H1 (cell line): ENCODE results near the gene UGT1A7. TPM values are rescaled to one million over a fixed set of nuclear protein-coding genes. Genes with fewer than 3 reads are reported as not detected.
A peak's percentile ranks its signal among the peaks of the same experiment; 100 is the strongest.

Source experiments
- CTCF ChIA-PET: fragments of 300-600 bp; sonication (Branson Sonifier 250); formaldehyde crosslinking; loops from one replicate; lab custom pipeline; 2021; ENCODE audit not compliant: partially characterized antibody; lab: Charles Lee
- POLR2A ChIA-PET: fragments of 300-600 bp; sonication (Branson Sonifier 250); formaldehyde crosslinking; loops from one replicate; lab custom pipeline; 2021; ENCODE audit warnings: inconsistent platforms; ENCODE audit not compliant: partially characterized antibody; lab: Charles Lee
- DNase-seq, 2 experiments: peaks; one replicate each; pipeline versions ENCODE4 v3.0.0 to v3.0.0-alpha.2; 2010 to 2022; ENCODE audit warnings: low spot score in 2 of 2, low read depth in 1 of 2, mixed read lengths in 1 of 2
- FAIRE-seq: peaks from 2 replicates; lab custom pipeline; 2011; peaks lifted over from hg19 to GRCh38; lab: Jason Lieb, UNC
- H2AFZ ChIP-seq: 2 replicates; pipeline ENCODE4 v1.8.1; 2012; ENCODE audit warnings: low read length, inconsistent platforms
- H2AK5ac ChIP-seq: 2 replicates; pipeline ENCODE4 v1.6.1; 2013; ENCODE audit warnings: low read depth, low read length
- H2BK120ac ChIP-seq: replicated peaks from 2 replicates; pipeline ENCODE3; 2013; ENCODE audit warnings: low read depth, low read length, inconsistent platforms
- H2BK12ac ChIP-seq: 2 replicates; pipeline ENCODE4 v1.6.1; 2013; ENCODE audit warnings: low read depth, low read length
- H2BK15ac ChIP-seq: 2 replicates; pipeline ENCODE4 v1.6.1; 2013; ENCODE audit warnings: low read length
- H2BK20ac ChIP-seq: 2 replicates; pipeline ENCODE4 v1.6.1; 2013; ENCODE audit warnings: low read length
- H2BK5ac ChIP-seq: 2 replicates; pipeline ENCODE4 v1.6.1; 2013; ENCODE audit warnings: low read depth, low read length
- H3K14ac ChIP-seq: 2 replicates; pipeline ENCODE4 v1.6.1; 2013; ENCODE audit warnings: inconsistent platforms; ENCODE audit not compliant: insufficient read length
- H3K18ac ChIP-seq: 2 replicates; pipeline ENCODE4 v1.6.1; 2013; ENCODE audit warnings: low read length; ENCODE audit errors: extremely low read depth
- H3K23ac ChIP-seq: 2 replicates; pipeline ENCODE4 v1.6.1; 2013; ENCODE audit warnings: inconsistent platforms; ENCODE audit not compliant: insufficient read length
- H3K23me2 ChIP-seq: 2 replicates; pipeline ENCODE4 v1.6.1; 2013; ENCODE audit warnings: low read depth, low read length
- H3K27ac ChIP-seq: 2 replicates; pipeline ENCODE4 v1.6.1; 2011; ENCODE audit warnings: low read depth, low read length, inconsistent platforms
- H3K27me3 ChIP-seq, 4 experiments: replicated peaks in 1 of 4; 1 replicate in 1 of 4; 2 replicates in 3 of 4; pipeline versions ENCODE4 v1.6.1 to v1.8.1; 2011 to 2013; ENCODE audit warnings: low read length in 3 of 4, mild to moderate bottlenecking in 3 of 4, inconsistent platforms in 2 of 4, mixed read lengths in 2 of 4, moderate library complexity in 1 of 4; ENCODE audit not compliant: control insufficient read depth in 3 of 4, insufficient read depth in 3 of 4; ENCODE audit errors: extremely low read depth in 1 of 4
- H3K36me3 ChIP-seq, 4 experiments: 2 replicates each; pipeline versions ENCODE4 v1.6.1 to v1.8.1; 2011 to 2013; ENCODE audit warnings: mild to moderate bottlenecking in 4 of 4, low read length in 3 of 4, moderate library complexity in 2 of 4, control low read depth in 1 of 4, inconsistent platforms in 1 of 4; ENCODE audit not compliant: insufficient read depth in 4 of 4, control insufficient read depth in 2 of 4
- H3K4ac ChIP-seq: replicated peaks from 2 replicates; pipeline ENCODE3; 2013; ENCODE audit warnings: low read length, low read depth, mixed read lengths, inconsistent platforms; ENCODE audit not compliant: insufficient read length
- H3K4me1 ChIP-seq, 4 experiments: replicated peaks in 1 of 4; 1 replicate in 1 of 4; 2 replicates in 3 of 4; pipeline versions ENCODE4 v1.6.1 to v1.8.1; 2011 to 2013; ENCODE audit warnings: low read length in 3 of 4, inconsistent platforms in 2 of 4, mixed read lengths in 1 of 4; ENCODE audit not compliant: insufficient read depth in 4 of 4, control insufficient read depth in 3 of 4
- H3K4me2 ChIP-seq, 2 experiments: 2 replicates each; pipeline versions ENCODE4 v1.6.1 to v1.8.1; 2011 to 2013; ENCODE audit warnings: low read depth in 2 of 2, low read length in 2 of 2, control low read depth in 1 of 2, inconsistent platforms in 1 of 2, mild to moderate bottlenecking in 1 of 2; ENCODE audit not compliant: insufficient read depth in 1 of 2
- H3K4me3 ChIP-seq, 4 experiments: fragments of 200-600, 300-600 bp in 1 of 4; sonication (generic), shearing (Covaris generic), sonication (Bioruptor Twin) in 1 of 4; 2 replicates each; pipeline versions ENCODE4 v1.5.1 to v1.8.1; 2011 to 2016; ENCODE audit warnings: low read length in 4 of 4, low read depth in 3 of 4, control low read depth in 2 of 4, inconsistent platforms in 2 of 4, mild to moderate bottlenecking in 2 of 4, mixed read lengths in 1 of 4, moderate library complexity in 1 of 4; ENCODE audit not compliant: insufficient read depth in 2 of 4; ENCODE audit errors: extremely low read depth in 1 of 4
- H3K56ac ChIP-seq: replicated peaks from 2 replicates; pipeline ENCODE3; 2013; ENCODE audit warnings: low read depth, mild to moderate bottlenecking, mixed read lengths, low read length, inconsistent platforms; ENCODE audit not compliant: insufficient read length
- H3K79me1 ChIP-seq: 2 replicates; pipeline ENCODE4 v1.6.1; 2013; ENCODE audit warnings: low read depth, low read length, control low read depth
- H3K79me2 ChIP-seq, 2 experiments: 2 replicates each; pipeline versions ENCODE4 v1.6.1 to v1.8.1; 2012 to 2013; ENCODE audit warnings: low read length in 2 of 2, mild to moderate bottlenecking in 2 of 2, inconsistent platforms in 1 of 2; ENCODE audit not compliant: insufficient read depth in 2 of 2, control insufficient read depth in 1 of 2
- H3K9ac ChIP-seq, 4 experiments: replicated peaks in 1 of 4; 1 replicate in 1 of 4; 2 replicates in 3 of 4; pipeline versions ENCODE4 v1.6.1 to v1.8.1; 2011 to 2013; ENCODE audit warnings: low read depth in 3 of 4, low read length in 3 of 4, control low read depth in 2 of 4, mild to moderate bottlenecking in 2 of 4, moderate library complexity in 2 of 4, inconsistent platforms in 1 of 4; ENCODE audit errors: extremely low read depth in 1 of 4
- H3K9me3 ChIP-seq, 2 experiments: 2 replicates each; pipeline versions ENCODE4 v1.6.1 to v1.8.1; 2012 to 2013; ENCODE audit warnings: mild to moderate bottlenecking in 2 of 2, moderate library complexity in 2 of 2, control low read depth in 1 of 2, inconsistent platforms in 1 of 2, low read depth in 1 of 2, low read length in 1 of 2, mixed read lengths in 1 of 2; ENCODE audit not compliant: insufficient read depth in 2 of 2
- H4K20me1 ChIP-seq, 2 experiments: replicated peaks in 1 of 2; 2 replicates each; pipeline versions ENCODE3 to v1.8.1; 2011 to 2013; ENCODE audit warnings: inconsistent platforms in 2 of 2, low read length in 2 of 2, mild to moderate bottlenecking in 1 of 2; ENCODE audit not compliant: insufficient read depth in 2 of 2, control insufficient read depth in 1 of 2
- H4K5ac ChIP-seq: 2 replicates; pipeline ENCODE4 v1.6.1; 2013; ENCODE audit warnings: low read length, low read depth, mixed read lengths, inconsistent platforms; ENCODE audit not compliant: insufficient read length
- H4K8ac ChIP-seq: 2 replicates; pipeline ENCODE4 v1.8.0; 2013; ENCODE audit warnings: mild to moderate bottlenecking, moderate library complexity, low read length, inconsistent platforms; ENCODE audit not compliant: insufficient read depth; ENCODE audit errors: extremely low read depth
- H4K91ac ChIP-seq: replicated peaks from 2 replicates; pipeline ENCODE3; 2013; ENCODE audit warnings: low read length, mixed read lengths, inconsistent platforms; ENCODE audit not compliant: insufficient read length
- BACH1 ChIP-seq: IDR thresholded peaks from 2 replicates; pipeline ENCODE4 v1.6.1; 2012; ENCODE audit warnings: low read length, improper control_type of control experiment
- CTBP2 ChIP-seq: IDR thresholded peaks from 2 replicates; pipeline ENCODE4 v1.7.0; 2011; ENCODE audit warnings: borderline replicate concordance, mild to moderate bottlenecking, moderate library complexity, mixed read lengths, low read length; ENCODE audit not compliant: insufficient read depth, insufficient read length
- JUN ChIP-seq: IDR thresholded peaks from 2 replicates; pipeline ENCODE4 v1.6.1; 2011; ENCODE audit warnings: low read depth, mild to moderate bottlenecking, improper control_type of control experiment, low read length
- PHF8 ChIP-seq: fragments of 200-600 bp; sonication (generic); conservative IDR thresholded peaks from 2 replicates; pipeline ENCODE4 v1.7.1; 2012; ENCODE audit warnings: low read depth, mild to moderate bottlenecking, inconsistent platforms, low read length, moderate library complexity
- RAD21 ChIP-seq, 2 experiments: IDR thresholded peaks in 1 of 2; conservative IDR thresholded peaks in 1 of 2; 2 replicates each; pipeline ENCODE4 v1.6.1; 2011; ENCODE audit warnings: low read depth in 2 of 2, low read length in 2 of 2, improper control_type of control experiment in 1 of 2, inconsistent platforms in 1 of 2, mild to moderate bottlenecking in 1 of 2, moderate library complexity in 1 of 2
- SAP30 ChIP-seq: fragments of 300-600 bp; sonication (generic); IDR thresholded peaks from 2 replicates; pipeline ENCODE4 v1.7.1; 2012; ENCODE audit warnings: low read length, moderate library complexity, mild to moderate bottlenecking, inconsistent platforms; ENCODE audit not compliant: insufficient read depth, insufficient replicate concordance
- SP1 ChIP-seq: IDR thresholded peaks from 2 replicates; pipeline ENCODE4 v1.6.1; 2011; ENCODE audit warnings: low read depth, low read length
- SP4 ChIP-seq: IDR thresholded peaks from 2 replicates; pipeline ENCODE4 v1.6.1; 2012; ENCODE audit warnings: low read length, inconsistent platforms
- TAF1 ChIP-seq: IDR thresholded peaks from 2 replicates; pipeline ENCODE4 v1.6.1; 2011; ENCODE audit warnings: mild to moderate bottlenecking, low read depth, low read length
- TAF7 ChIP-seq: optimal IDR thresholded peaks from 2 replicates; pipeline ENCODE3; 2011; ENCODE audit warnings: low read depth, mild to moderate bottlenecking, inconsistent platforms, low read length, moderate library complexity, borderline replicate concordance
- TCF12 ChIP-seq: IDR thresholded peaks from 2 replicates; pipeline ENCODE4 v1.6.1; 2011; ENCODE audit warnings: low read depth, mild to moderate bottlenecking, low read length
- WGBS, 2 experiments: shearing (Covaris generic) in 1 of 2; methylation state at CpG; one replicate each; pipeline versions ENCODE4 v1.1.6 to v1.1.7; 2013 to 2015; ENCODE audit warnings: low lambda C conversion rate in 2 of 2, mixed read lengths in 2 of 2, inconsistent platforms in 1 of 2, low coverage in 1 of 2, missing lambda C conversion rate in 1 of 2; ENCODE audit not compliant: insufficient replicate concordance in 2 of 2, insufficient coverage in 1 of 2, insufficient read length in 1 of 2; ENCODE audit errors: extremely low coverage in 1 of 2, missing lambda C conversion rate in 1 of 2; 5-methylcytosine and 5-hydroxymethylcytosine counted together
- polyA plus RNA-seq, 7 experiments: library from polyadenylated mRNA; depleted of rRNA in 3 of 7; stranded (reverse) in 5 of 7; unstranded in 2 of 7; fragments of >200 nt in 5 of 7; fragments of 200-250 nt in 2 of 7; gene quantifications; 1 replicate in 5 of 7; 2 replicates in 1 of 7; 4 replicates in 1 of 7; pipeline versions ENCODE4 v1.2.1 to v1.2.3, GENCODE V29; 2011 to 2013; ENCODE audit warnings: missing spikeins in 2 of 7, mixed read lengths in 2 of 7
- total RNA-seq: library from RNA; stranded (reverse); fragmentation: NEBNext Ultra II Directional; extraction: Animal tissue kit (Norgen Biotek cat#: 25700); gene quantifications from 2 replicates; pipeline ENCODE4 v1.2.1, GENCODE V29; 2021

Gene UGT1A7
- total and polyA plus RNA-seq, 2 of the 8 experiments (the other 6 are each of a cell fraction or from before 2014, with no cell fraction given) = not detected

GRCh38 chr2:233799087-233799665 is 117.5 kb downstream of the UGT1A7 start:
- POLR2A ChIA-PET = no interaction called here
- H3K4ac ChIP-seq = no peak overlapping the region
- H2AK5ac ChIP-seq = no peak overlapping the region
- no peaks in the 10 kb centered on the region for H3K79me1 ChIP-seq
- no peaks in the 10 kb centered on the region for H3K23me2 ChIP-seq
- no peak overlapping the region for H2BK20ac ChIP-seq
- FAIRE-seq (no peak), DNase-seq (peak in 1 of 2 experiments; percentile 39)
- H3K79me2 ChIP-seq = no peaks in the 10 kb centered on the region
- no peak overlapping the region for H2BK15ac ChIP-seq
- H4K91ac ChIP-seq = no peak overlapping the region
- CTCF ChIA-PET = no interaction called here
- no peaks in the 10 kb centered on the region for H4K20me1 ChIP-seq
- no peak overlapping the region for H3K4me3 ChIP-seq
- no peak overlapping the region for H4K8ac ChIP-seq
- 73% methylated on average over 7 of the region's 7 CpGs; no CpG with 5 or more reads in 1 of the 2 experiments for WGBS, 2 experiments
- no peaks in the 10 kb centered on the region for H3K36me3 ChIP-seq
- H2BK120ac ChIP-seq = no peak overlapping the region
- no peak overlapping the region for H2BK12ac ChIP-seq
- no peak overlapping the region for H2AFZ ChIP-seq
- peaks cover 0 to 4% of the 10 kb centered on the region in 2 experiments; a peak in 3 of 4 replicates for H3K9me3 ChIP-seq
- no peak overlapping the region; the same call in 1 of the 2 replicates for H3K18ac ChIP-seq
- no peak overlapping the region for H3K9ac ChIP-seq
- no peak overlapping the region for H3K4me2 ChIP-seq
- no peak overlapping the region for H3K27ac ChIP-seq
- no peak overlapping the region for H2BK5ac ChIP-seq
- H3K27me3 ChIP-seq = no peaks in the 10 kb centered on the region
- H3K14ac ChIP-seq = no peak overlapping the region
- no peak overlapping the region for H3K56ac ChIP-seq
- TF ChIP-seq SP1 (no peak), SAP30 (no peak), TAF7 (no peak), TAF1 (no peak), SP4 (no peak), TCF12 (no peak), BACH1 (no peak), CTBP2 (no peak), PHF8 (no peak), JUN (no peak), RAD21 (IDR thresholded peaks at IDR 0.05 in 1 of 2, conservative IDR thresholded peaks at IDR 0.05 in 1 of 2; ENCODE audit: low read depth in 2 of 2, low read length in 2 of 2) (no peak)
- no peaks in the 10 kb centered on the region for H3K4me1 ChIP-seq
- H3K23ac ChIP-seq = no peak overlapping the region
- H4K5ac ChIP-seq = no peak overlapping the region
